Fibroblast of villous mesenchyme (primary cell): ENCODE data around the gene EMD. TPM values are rescaled to one million over a fixed set of nuclear protein-coding genes. Genes with fewer than 3 reads are reported as not detected.

Source experiments
- DNase-seq: peaks from one replicate; pipeline ENCODE4 v3.0.0-alpha.2; 2010; ENCODE audit warnings: low read depth
- H3K4me3 ChIP-seq: 2 replicates; pipeline ENCODE4 v1.5.1; 2011; ENCODE audit warnings: low read depth, mild to moderate bottlenecking, low read length
- total RNA-seq: library from RNA; depleted of rRNA; stranded (reverse); fragments of >200 nt; gene quantifications from 2 replicates; pipeline ENCODE4 v1.2.3, GENCODE V29; 2012
- TF ChIP-seq, protein P1 (sequence below): IDR thresholded peaks from 2 replicates; pipeline ENCODE4 v1.5.1; 2012; ENCODE audit warnings: low read depth, mild to moderate bottlenecking, low read length; ENCODE audit not compliant: insufficient read depth

Gene EMD
- total RNA-seq, 1 donor = 34.5 TPM

DNA sequence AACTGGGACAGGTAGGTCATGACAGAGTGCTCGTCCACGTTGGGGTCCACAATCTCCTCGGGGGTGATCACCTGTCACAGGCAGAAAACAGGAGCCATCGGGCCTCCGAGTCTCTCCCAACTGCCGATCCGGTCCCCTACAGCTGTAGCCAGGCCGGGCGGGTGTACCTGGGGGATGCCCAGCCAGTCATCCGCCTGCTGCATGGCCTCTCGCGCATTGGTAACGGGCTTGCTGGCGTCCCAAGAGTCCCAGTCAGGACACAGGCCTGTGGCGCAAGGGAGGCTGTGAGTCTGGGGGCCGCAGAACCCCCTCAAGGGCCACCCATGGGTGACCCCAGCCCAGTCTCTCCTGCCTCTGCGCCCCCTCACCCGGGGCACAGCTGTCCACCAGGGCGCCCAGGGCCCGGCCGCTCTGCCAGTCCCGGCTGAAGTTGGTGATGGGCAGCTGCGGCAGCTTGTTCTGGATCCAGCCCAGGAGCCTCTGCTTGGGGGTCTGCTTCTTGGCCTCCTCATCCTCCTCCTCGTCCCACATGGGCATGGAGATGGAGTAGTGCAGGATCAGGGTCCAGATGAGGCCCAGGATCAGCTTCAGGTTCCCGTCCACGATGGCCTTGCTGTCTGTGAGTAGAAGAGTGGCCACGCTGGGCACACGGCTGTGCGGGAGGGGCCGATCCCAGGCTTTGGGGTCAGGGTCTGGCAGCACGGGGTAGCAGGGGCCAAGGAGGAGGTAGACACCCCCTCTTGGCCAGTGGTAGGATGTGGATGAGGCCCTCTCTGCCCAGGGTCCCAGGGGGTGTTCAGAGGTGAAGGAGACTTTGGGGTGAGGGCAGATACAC lies 11.4 kb upstream of the EMD start:
- DNase-seq = no peak
- TF ChIP-seq, protein P1, sequence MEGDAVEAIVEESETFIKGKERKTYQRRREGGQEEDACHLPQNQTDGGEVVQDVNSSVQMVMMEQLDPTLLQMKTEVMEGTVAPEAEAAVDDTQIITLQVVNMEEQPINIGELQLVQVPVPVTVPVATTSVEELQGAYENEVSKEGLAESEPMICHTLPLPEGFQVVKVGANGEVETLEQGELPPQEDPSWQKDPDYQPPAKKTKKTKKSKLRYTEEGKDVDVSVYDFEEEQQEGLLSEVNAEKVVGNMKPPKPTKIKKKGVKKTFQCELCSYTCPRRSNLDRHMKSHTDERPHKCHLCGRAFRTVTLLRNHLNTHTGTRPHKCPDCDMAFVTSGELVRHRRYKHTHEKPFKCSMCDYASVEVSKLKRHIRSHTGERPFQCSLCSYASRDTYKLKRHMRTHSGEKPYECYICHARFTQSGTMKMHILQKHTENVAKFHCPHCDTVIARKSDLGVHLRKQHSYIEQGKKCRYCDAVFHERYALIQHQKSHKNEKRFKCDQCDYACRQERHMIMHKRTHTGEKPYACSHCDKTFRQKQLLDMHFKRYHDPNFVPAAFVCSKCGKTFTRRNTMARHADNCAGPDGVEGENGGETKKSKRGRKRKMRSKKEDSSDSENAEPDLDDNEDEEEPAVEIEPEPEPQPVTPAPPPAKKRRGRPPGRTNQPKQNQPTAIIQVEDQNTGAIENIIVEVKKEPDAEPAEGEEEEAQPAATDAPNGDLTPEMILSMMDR = no peak
- H3K4me3 ChIP-seq = peak overlapping the region; percentile 75

DNA sequence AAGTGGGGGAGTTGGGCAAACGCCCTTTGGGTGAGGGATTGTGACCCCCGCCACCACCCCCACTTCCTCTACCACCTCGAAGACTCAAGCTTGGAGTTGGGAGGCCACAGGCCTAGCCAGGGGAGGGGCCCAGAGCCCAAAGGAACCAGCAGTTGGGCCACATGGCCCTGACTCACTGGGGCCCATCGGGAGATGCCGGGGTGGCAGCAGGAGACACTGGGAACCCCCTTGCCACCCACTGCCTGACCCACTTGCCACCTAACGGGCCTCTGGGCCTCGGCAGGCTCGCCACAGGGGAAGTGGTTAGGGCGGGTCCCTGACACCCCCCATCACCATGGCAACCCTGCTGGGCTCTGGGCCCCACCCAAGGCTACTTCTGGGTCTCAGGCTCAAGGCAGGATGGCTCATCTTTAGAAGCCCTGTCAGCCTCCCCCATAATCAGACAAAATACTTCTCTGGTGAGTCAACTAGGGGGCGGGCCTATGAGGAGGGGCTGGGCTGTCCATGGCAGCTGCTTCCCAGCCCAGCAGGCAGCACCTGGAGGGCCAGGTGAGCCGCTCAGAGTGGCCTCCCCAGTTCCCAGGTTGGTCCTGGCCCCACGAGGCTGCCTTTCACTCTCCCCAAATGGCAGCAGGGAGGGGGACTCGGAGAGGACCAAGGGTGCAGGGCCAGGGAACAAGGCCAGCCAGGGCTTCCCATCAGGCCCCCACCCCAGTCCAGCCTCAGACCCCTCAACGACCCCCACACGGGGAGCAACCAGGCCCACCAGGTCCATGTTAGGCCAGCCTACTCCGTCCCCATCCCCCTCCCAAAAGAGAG lies 10.3 kb upstream of the EMD start:
- TF ChIP-seq, protein P1 = no peak
- H3K4me3 ChIP-seq = peak overlapping the region; percentile 75
- peak; percentile 94 for DNase-seq

GRCh38 chrX:154369449-154370299 lies 9.4 kb upstream of the EMD start:
- peak overlapping the region; percentile 75 for H3K4me3 ChIP-seq
- DNase-seq = peak; percentile 97
- TF ChIP-seq, protein P1 = no peak

- TF ChIP-seq, protein P1 = no peak
- H3K4me3 ChIP-seq = peak overlapping the region; percentile 75
- no peak for DNase-seq
Measured at GRCh38 chrX:154370300-154371016, 8.6 kb upstream of the EMD start.

DNA sequence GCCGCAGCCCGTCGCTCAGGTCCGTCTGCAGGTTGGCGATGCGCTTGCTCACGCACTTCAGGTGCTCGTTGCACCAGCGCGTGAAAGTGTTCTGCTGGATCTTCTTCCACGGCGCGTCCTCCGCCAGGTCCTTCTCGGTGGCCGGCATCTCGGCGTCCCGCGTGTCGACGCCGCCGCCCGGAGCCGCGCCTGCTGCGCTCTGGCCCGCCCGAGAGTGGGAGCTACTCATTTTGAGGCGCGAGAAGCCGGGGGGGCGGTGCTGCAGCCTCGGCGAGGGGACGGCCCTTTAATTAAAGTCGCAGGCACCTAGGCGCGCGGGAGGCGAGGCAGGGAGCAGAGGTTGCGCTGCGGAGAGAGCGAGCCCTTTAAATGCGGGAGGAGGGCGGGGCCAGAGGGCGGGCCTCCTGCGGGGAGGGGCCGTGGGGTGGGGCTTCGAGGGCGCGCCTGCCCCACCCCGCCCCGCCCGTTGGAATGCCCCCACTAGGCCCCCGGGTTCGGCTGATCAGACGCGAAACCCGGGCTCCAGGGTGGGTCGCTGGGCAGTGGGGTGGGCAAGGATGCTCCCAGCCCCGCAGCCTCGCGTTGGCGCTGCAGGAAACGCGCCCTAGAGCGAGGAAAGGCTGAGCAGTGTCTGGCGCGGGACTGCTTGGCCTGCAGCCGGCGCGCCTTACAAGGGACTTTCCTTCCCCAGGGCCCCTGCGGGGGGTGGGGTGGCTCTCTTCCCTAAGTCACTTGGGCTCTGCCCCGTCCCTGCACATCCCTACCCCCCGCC lies 7.9 kb upstream of the EMD start:
- TF ChIP-seq, protein P1 = no peak
- peak overlapping the region; percentile 75 for H3K4me3 ChIP-seq
- DNase-seq = peak; percentile 96
